ENCODE data around the gene CGNL1.

- TF ChIP-seq CTCF (IDR thresholded peaks at IDR 0.05; ENCODE audit: insufficient read depth, low read length, poor library complexity, severe bottlenecking): no peak
- no peak for TF ChIP-seq EZH2phosphoT487 (conservative IDR thresholded peaks at IDR 0.05; ENCODE audit: low read length)
Observed at GRCh38 chr15:57370929-57371328, 5.4 kb upstream of the CGNL1 start.

Data from SU-DHL-6 (cell line).